Glomerular visceral epithelial cell (primary cell): Measurements from ENCODE around the gene SLC7A6.
A peak's percentile ranks its signal among the peaks of the same experiment; 100 is the strongest.
"Not testable (repeated sequence)": the region's sequence is repeated elsewhere in the genome, so short reads cannot be mapped to it uniquely, and the experiment has no call there.

Experiments used
- DNase-seq: peaks from one replicate; pipeline ENCODE4 v3.0.0-alpha.2; 2016; ENCODE audit errors: extremely low spot score

The SLC7A6 gene

DNA sequence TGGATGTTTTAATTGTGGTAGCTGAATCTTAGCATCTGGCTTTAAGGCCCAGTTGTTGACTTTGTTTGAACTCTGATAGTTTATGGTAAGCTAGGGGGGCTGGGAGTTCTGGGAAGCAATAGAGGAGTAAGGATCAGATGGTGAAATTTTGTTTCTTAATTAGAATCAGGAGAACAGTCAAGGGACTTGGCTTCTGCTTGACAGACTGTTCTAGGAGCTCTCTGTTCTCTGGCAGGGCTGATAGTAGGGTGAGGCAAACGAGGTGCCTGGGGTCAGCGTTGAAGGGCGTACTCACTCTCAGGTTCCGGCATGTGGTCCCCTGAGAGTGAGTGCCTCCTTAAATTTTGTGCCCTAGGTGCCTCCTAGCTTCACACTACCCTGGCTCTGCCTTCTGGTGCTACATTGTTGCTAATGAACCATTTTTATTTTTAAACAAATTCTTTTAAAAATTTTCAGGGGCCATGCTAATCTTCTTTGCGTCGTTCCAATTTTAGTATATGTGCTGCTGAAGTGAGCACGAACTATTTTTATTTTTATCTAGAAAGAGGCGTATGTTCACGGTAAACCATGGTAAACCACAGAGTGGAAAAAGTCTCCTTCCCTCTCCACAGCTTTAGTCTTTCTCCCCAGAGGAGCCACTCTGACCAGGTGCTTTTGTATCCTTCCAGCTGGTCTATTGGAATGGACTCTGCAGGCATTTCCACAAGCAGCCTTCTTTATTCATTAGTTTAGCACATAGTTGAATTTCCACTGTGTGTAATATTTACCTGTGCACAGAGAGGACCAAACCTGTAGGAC lies 19.7 kb downstream of the SLC7A6 start:
- no peak for DNase-seq

GRCh38 chr16:68284847-68285246 lies 20.5 kb downstream of the SLC7A6 start:
- no peak for DNase-seq

DNA sequence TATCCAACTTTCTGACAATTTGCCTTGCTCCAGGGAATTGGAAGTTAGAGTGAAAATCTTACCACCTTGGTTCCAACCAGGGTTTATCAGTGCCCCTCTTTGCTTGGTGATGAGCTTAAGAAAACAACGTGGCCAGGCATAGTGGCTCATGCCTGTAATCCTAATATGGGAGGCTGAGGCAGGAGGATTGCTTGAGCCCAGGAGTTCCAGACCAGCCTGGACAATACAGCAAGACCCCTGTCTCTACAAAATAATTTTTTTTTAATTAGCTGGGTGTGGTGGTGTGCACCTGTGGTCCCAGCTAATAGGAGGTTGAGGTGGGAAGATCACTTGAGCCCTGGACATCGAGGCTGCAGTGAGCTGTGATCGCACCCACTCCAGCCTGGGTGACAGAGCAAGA lies 21.4 kb downstream of the SLC7A6 start:
- DNase-seq = no peak

- no peak for DNase-seq
Measured at GRCh38 chr16:68286153-68287074, 22.1 kb downstream of the SLC7A6 start.

DNA sequence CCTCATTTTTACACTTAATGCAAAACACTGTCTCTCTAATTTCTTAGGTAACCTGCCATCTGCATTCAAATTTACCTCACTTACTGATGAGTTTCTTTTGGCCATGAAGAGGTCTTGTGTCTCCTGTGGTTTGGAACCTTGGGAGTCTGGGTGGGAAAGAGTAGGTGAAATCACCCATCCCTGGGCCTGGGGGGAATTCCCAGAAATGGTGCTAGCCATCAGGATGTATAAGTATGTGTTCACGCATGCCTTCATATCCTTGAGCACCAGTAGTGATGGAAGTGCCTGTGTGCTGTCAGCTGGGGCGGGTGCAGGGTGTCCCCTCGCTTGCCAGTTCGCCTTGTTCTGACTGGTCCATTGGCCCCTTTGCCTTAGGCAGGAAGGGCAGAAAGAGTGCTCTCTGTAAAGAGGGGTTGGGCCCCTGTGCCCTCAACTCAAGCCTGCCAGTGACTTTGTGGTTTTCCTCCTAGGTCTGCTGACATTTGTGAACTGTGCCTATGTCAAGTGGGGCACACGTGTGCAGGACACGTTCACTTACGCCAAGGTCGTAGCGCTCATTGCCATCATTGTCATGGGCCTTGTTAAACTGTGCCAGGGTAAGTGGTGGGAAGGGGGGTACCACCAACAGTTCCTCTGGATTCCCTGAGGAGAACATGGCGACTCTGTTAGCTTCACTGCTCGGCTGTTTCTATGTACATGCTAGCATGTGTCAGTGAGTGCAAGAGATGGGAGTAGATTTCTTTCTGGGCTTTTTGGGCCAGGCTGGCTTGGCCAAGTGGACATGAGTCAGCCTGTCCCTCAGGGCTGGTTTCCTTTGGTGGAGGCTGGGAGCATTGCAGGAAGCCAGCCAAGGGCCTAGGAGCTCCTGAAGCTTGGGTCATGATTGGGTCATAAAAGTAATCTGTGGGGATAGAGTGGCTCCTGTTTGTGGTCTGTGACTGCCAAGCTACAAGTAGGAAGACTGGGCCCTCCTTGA lies 23.2 kb downstream of the SLC7A6 start:
- DNase-seq = peak; percentile 74

DNA sequence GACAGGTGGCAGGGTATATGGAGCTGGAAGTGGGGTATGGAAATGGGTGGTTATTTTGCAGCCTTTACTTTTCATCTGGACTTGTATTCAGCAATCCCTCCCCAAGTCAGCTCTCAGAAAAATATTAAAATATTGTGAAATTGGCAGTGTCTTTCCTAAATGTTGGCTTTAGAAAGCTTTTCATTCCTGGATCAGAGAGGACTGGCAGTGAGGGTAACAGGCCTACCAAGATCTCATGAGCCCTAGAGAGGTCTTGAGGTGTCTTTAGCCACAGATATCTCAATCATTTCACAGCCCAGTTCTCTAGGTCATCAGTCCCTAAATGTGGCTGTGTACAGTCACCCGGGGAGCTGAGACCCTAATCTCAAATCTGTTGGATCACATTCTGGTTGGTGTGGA lies 23.9 kb downstream of the SLC7A6 start:
- no peak for DNase-seq

GRCh38 chr16:68288796-68289195 lies 24.5 kb downstream of the SLC7A6 start:
- DNase-seq = not testable (repeated sequence)

DNA sequence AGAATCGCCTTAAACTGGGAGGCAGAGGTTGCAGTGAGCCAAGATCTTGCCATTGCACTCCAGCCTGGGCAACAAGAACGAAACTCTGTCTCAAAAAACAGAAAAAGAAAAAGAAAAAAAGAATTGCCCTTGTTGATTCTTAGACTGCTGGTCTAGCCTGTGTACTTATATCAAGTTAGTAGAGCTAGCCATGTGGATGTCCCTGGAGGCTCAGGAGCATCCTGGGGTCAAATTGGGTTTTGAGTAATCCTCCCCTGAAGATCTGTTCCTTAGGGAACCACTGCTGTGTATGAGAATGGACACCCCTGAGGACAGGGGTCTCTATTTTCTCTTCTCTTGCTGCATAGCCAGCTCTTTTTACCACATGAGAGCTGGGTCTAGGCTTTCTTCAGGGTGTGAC lies 24.9 kb downstream of the SLC7A6 start:
- DNase-seq = no peak

- peak; percentile 14 for DNase-seq
Measured at GRCh38 chr16:68289621-68290329, 25.4 kb downstream of the SLC7A6 start.

DNA sequence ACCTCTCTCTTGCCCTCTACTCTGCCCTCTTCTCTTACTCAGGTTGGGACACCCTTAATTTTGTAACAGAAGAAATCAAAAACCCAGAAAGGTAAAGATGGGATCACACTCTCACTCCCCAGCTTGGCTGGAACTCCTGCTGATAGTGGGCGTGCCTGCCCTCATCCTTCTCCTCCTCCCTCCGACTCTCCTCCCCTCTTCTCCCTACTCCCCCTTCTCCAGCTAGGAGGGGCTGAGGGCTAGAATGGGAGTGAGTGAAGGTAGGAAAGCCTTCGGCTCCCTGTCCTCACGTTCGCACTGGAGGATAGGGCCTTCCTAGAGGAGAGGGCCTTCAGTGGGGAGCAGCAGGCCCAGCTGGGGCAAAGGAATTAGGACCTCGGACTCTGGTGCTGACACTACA lies 26.1 kb downstream of the SLC7A6 start:
- DNase-seq = no peak

GRCh38 chr16:68291227-68291626 lies 26.9 kb downstream of the SLC7A6 start:
- DNase-seq = no peak

DNA sequence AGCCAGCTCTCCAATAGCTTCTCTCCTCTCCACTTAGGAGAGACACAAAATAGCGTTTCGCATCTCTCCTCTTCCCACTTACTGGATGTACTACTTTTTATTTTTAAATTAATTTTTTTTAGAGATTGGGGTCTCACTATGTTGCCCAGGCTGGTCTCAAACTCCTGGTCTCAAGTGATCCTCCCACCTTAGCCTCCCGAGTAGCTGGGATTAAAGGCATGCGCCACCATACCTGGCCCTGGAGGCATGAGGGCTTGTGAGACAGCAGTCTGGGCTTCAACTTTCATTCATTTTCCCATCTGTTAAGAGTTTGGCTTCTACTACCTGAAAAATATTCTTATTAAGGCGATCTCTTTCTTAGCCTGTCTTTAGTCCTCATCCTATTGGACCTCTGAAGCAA lies 28.1 kb downstream of the SLC7A6 start:
- DNase-seq = no peak

GRCh38 chr16:68296291-68296690 lies 32.0 kb downstream of the SLC7A6 start:
- no peak for DNase-seq

- no peak for DNase-seq
Measured at GRCh38 chr16:68296693-68297092, 32.4 kb downstream of the SLC7A6 start.

DNA sequence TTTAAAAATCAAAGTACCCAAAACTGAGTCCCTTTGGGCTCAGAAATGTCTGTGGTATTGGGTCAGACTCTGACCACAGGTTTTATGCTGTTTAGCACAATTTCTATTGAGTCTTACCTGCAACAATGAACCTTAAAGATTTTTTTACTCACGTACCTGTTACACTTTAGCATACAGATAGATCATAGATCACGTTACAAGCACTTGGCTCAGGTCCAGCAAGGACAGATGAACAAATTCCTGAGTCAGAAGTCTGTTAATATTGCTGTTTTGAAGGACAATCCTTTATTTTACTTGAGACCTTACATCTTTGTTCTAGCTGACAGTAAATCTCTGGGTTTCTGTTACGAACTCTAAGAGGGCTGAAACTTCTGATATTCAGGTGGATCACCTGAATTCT lies 33.6 kb downstream of the SLC7A6 start:
- peak; percentile 35 for DNase-seq

- no peak for DNase-seq
Measured at GRCh38 chr16:68298312-68298711, 34.0 kb downstream of the SLC7A6 start.

- DNase-seq = peak; percentile 85
Measured at GRCh38 chr16:68298907-68299561, 34.7 kb downstream of the SLC7A6 start.

- no peak for DNase-seq
Measured at GRCh38 chr16:68299571-68300453, 35.5 kb downstream of the SLC7A6 start.

- peak; percentile 23 for DNase-seq
Measured at GRCh38 chr16:68300734-68301459, 36.6 kb downstream of the SLC7A6 start.
